Measurements from ENCODE around the gene EXOC6B. TPM values are rescaled to one million over a fixed set of nuclear protein-coding genes. Genes with fewer than 3 reads are reported as not detected.

The EXOC6B gene
- total RNA-seq, 6 experiments from 2014 or later, result 7.8 to 15.1 (median 9.1) TPM

DNA sequence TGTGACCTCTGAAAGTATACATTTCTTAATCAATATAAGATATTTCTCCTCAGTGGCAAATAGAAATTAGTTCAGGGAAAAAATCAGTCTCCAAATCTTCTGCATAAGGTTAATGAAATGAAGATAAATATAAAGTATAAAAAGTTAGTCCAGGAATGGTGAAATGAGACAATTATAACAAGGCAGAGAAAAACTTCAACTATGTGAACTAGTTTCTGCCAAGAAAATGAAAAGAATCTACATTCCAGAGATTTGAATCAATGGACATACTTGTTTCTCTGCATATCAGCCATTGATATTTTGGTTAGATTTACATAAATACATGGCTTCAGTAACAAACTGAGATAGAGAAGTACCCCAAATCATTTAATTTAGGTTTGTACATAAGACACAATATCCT, 249.0 kb downstream of the EXOC6B start:
- TF ChIP-seq, protein P1, sequence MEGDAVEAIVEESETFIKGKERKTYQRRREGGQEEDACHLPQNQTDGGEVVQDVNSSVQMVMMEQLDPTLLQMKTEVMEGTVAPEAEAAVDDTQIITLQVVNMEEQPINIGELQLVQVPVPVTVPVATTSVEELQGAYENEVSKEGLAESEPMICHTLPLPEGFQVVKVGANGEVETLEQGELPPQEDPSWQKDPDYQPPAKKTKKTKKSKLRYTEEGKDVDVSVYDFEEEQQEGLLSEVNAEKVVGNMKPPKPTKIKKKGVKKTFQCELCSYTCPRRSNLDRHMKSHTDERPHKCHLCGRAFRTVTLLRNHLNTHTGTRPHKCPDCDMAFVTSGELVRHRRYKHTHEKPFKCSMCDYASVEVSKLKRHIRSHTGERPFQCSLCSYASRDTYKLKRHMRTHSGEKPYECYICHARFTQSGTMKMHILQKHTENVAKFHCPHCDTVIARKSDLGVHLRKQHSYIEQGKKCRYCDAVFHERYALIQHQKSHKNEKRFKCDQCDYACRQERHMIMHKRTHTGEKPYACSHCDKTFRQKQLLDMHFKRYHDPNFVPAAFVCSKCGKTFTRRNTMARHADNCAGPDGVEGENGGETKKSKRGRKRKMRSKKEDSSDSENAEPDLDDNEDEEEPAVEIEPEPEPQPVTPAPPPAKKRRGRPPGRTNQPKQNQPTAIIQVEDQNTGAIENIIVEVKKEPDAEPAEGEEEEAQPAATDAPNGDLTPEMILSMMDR (IDR thresholded peaks at IDR 0.05), result no peak
- TF ChIP-seq POLR2A (IDR thresholded peaks at IDR 0.05), result no peak
- intact Hi-C loops (cut with DNase I), result no loop called here
- no peaks in the 10 kb centered on the region for H3K9me3 ChIP-seq
- no peak overlapping the region for H3K4me3 ChIP-seq
- H3K27ac ChIP-seq, result no peak overlapping the region
- no peak for DNase-seq
- H3K36me3 ChIP-seq, result no peaks in the 10 kb centered on the region
- H3K27me3 ChIP-seq, result no peaks in the 10 kb centered on the region
- ATAC-seq, result no peak
- no peaks in the 10 kb centered on the region for H3K4me1 ChIP-seq

DNA sequence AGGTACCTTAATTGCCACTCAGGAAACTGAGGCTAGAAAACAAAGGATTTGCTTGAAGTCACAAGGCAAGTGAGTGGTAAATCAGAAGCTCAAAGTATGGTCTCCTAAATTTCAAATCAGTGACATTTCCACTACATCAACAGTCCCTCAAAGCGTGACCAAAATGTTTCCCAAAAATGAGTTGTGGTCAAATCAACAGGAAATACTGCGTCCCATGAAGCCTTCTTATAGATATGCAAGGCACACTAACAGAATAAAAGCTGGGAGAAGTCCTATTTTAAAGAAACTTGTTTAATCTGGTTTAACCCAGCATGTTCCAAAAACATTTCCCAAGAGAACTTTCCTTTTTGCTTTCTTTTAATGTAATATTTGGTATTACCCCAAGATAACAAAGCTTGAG, 249.4 kb downstream of the EXOC6B start:
- intact Hi-C loops (cut with DNase I), result no loop called here

DNA sequence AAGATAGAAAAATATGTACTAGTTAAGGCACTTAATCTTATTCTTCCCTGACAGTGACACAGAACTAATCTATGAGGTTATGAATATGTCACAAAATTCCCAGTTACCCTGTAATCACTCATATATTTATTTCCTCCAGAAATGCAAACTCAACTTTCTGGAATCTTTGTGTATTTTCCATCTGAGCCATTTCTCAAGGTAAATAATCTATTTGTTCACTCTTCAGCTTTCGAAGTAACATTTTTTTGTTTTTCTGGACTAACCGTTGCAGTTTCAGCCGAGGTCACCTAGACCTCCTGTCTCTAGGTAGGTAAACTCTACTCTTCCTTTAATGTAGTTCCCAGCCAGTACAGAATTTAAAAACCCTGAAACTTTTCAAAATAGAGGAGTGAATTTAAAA, 250.9 kb downstream of the EXOC6B start:
- DNase-seq, result no peak
- no peaks in the 10 kb centered on the region for H3K27me3 ChIP-seq
- TF ChIP-seq, protein P1 (IDR thresholded peaks at IDR 0.05), result no peak
- no peak for TF ChIP-seq POLR2A (IDR thresholded peaks at IDR 0.05)
- intact Hi-C loops (cut with DNase I), result no loop called here
- no peaks in the 10 kb centered on the region for H3K4me1 ChIP-seq
- H3K27ac ChIP-seq, result no peak overlapping the region
- H3K4me3 ChIP-seq, result no peak overlapping the region
- 67% methylated on average over 3 of the region's 3 CpGs for WGBS (ENCODE audit: insufficient coverage, low coverage, low lambda C conversion rate, missing lambda C conversion rate)
- no peak for ATAC-seq
- no peaks in the 10 kb centered on the region for H3K9me3 ChIP-seq
- no peaks in the 10 kb centered on the region for H3K36me3 ChIP-seq

More for the DNA sequence above, 249.4 kb downstream of the EXOC6B start:
- Histone ChIP-seq H3K27ac (no peak overlapping the region), H3K9me3 (no peaks in the 10 kb centered on the region), H3K36me3 (no peaks in the 10 kb centered on the region), H3K4me3 (no peak overlapping the region), H3K4me1 (no peaks in the 10 kb centered on the region), H3K27me3 (no peaks in the 10 kb centered on the region)
- no peak for TF ChIP-seq POLR2A (IDR thresholded peaks at IDR 0.05)
- TF ChIP-seq, protein P1 (IDR thresholded peaks at IDR 0.05), result no peak
- WGBS (ENCODE audit: insufficient coverage, low coverage, low lambda C conversion rate, missing lambda C conversion rate), result 46% methylated on average over 2 of the region's 2 CpGs
- ATAC-seq, result no peak
- DNase-seq, result no peak

DNA sequence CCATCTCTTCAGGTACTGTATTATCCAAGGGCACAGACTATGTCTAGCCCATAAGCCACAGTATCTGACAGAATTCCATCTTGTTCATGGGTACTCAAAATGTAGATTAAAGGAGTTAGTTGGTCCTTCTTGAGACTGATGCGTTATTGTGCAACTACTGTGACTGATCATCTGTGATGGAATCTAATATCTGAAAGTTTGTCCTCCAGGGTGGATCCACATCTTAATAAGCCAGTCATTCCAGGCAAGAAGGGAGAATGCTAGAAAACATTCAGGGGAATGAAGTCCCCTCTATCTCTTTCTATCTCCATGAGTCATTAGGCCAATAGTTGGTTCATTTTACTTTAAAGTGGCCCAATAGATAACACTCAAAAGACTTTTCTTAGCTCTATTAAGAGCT, 252.6 kb downstream of the EXOC6B start:
- Histone ChIP-seq H3K9me3 (no peaks in the 10 kb centered on the region), H3K27me3 (no peaks in the 10 kb centered on the region), H3K27ac (no peak overlapping the region), H3K4me3 (no peak overlapping the region), H3K4me1 (no peaks in the 10 kb centered on the region), H3K36me3 (no peaks in the 10 kb centered on the region)
- WGBS (ENCODE audit: insufficient coverage, low coverage, low lambda C conversion rate, missing lambda C conversion rate), result 100% methylated on average over 1 of the region's 1 CpG
- DNase-seq, result no peak
- ATAC-seq, result no peak
- intact Hi-C loops (cut with DNase I), result no loop called here
- TF ChIP-seq, protein P1 (IDR thresholded peaks at IDR 0.05), result no peak
- no peak for TF ChIP-seq POLR2A (IDR thresholded peaks at IDR 0.05)

DNA sequence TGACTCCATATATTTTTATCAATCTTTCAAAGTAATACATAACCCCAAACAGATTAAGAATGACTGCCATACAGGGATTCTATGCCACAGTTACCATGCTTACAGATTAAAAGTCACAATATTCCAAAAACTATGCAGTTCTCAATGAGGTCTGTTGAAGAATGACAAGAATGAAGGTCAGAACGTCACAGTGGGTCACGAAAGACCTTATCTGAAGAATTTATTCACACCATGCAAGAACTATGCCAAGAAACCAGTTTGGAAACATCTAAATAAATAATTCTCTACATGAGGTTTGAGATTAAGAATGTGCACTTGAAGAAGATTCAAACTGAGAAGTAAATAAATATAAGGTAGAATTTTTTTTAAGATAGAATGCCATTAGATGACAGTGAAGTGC, 253.3 kb downstream of the EXOC6B start:
- no peak for ATAC-seq
- DNase-seq, result no peak
- no peaks in the 10 kb centered on the region for H3K9me3 ChIP-seq
- intact Hi-C loops (cut with DNase I), result no loop called here
- H3K27ac ChIP-seq, result no peak overlapping the region
- H3K4me1 ChIP-seq, result peaks cover 0 to 3% (median 0%) of the 10 kb centered on the region in 4 donors
- H3K36me3 ChIP-seq, result no peaks in the 10 kb centered on the region
- 55% methylated on average over 2 of the region's 2 CpGs for WGBS (ENCODE audit: insufficient coverage, low coverage, low lambda C conversion rate, missing lambda C conversion rate)
- H3K27me3 ChIP-seq, result no peaks in the 10 kb centered on the region
- H3K4me3 ChIP-seq, result no peak overlapping the region
- TF ChIP-seq, protein P1 (IDR thresholded peaks at IDR 0.05), result no peak
- TF ChIP-seq POLR2A (IDR thresholded peaks at IDR 0.05), result no peak
